ENCODE measurements around the gene MC1R.
A peak's percentile ranks its signal among the peaks of the same experiment; 100 is the strongest.

Gene MC1R

DNA sequence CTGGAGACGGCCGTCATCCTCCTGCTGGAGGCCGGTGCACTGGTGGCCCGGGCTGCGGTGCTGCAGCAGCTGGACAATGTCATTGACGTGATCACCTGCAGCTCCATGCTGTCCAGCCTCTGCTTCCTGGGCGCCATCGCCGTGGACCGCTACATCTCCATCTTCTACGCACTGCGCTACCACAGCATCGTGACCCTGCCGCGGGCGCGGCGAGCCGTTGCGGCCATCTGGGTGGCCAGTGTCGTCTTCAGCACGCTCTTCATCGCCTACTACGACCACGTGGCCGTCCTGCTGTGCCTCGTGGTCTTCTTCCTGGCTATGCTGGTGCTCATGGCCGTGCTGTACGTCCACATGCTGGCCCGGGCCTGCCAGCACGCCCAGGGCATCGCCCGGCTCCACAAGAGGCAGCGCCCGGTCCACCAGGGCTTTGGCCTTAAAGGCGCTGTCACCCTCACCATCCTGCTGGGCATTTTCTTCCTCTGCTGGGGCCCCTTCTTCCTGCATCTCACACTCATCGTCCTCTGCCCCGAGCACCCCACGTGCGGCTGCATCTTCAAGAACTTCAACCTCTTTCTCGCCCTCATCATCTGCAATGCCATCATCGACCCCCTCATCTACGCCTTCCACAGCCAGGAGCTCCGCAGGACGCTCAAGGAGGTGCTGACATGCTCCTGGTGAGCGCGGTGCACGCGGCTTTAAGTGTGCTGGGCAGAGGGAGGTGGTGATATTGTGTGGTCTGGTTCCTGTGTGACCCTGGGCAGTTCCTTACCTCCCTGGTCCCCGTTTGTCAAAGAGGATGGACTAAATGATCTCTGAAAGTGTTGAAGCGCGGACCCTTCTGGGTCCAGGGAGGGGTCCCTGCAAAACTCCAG is 1.1 kb downstream of the MC1R start:
- Histone ChIP-seq H3K27me3 (ENCODE audit: insufficient read depth, low read length) (peaks cover 47% of the 10 kb centered on the region), H3K36me3 (ENCODE audit: insufficient read depth, low read depth, low read length) (no peaks in the 10 kb centered on the region), H3K4me1 (ENCODE audit: insufficient read depth, low read length) (peaks cover 10% of the 10 kb centered on the region), H3K9me3 (ENCODE audit: insufficient read depth, low read depth, low read length) (no peaks in the 10 kb centered on the region), H3K9ac (ENCODE audit: low read depth, low read length) (no peak overlapping the region), H3K27ac (ENCODE audit: low read length) (no peak overlapping the region), H3K4me3 (ENCODE audit: low read length) (no peak overlapping the region)

DNA sequence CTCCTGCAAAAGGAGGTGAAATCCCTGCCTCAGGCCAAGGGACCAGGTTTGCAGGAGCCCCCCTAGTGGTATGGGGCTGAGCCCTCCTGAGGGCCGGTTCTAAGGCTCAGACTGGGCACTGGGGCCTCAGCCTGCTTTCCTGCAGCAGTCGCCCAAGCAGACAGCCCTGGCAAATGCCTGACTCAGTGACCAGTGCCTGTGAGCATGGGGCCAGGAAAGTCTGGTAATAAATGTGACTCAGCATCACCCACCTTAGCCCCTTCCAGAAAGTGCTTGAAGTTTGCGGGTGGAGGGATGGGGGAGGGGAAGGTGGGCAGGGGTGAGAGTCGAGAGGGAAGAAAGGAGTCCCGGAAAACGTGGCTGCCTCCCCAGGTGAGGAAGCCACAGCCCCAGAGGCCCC is 2.1 kb downstream of the MC1R start:
- Histone ChIP-seq H3K36me3 (ENCODE audit: insufficient read depth, low read depth, low read length) (no peaks in the 10 kb centered on the region), H3K9me3 (ENCODE audit: insufficient read depth, low read depth, low read length) (no peaks in the 10 kb centered on the region), H3K4me3 (ENCODE audit: low read length) (no peak overlapping the region), H3K9ac (ENCODE audit: low read depth, low read length) (no peak overlapping the region), H3K4me1 (ENCODE audit: insufficient read depth, low read length) (peaks cover 10% of the 10 kb centered on the region), H3K27me3 (ENCODE audit: insufficient read depth, low read length) (peaks cover 56% of the 10 kb centered on the region), H3K27ac (ENCODE audit: low read length) (no peak overlapping the region)

DNA sequence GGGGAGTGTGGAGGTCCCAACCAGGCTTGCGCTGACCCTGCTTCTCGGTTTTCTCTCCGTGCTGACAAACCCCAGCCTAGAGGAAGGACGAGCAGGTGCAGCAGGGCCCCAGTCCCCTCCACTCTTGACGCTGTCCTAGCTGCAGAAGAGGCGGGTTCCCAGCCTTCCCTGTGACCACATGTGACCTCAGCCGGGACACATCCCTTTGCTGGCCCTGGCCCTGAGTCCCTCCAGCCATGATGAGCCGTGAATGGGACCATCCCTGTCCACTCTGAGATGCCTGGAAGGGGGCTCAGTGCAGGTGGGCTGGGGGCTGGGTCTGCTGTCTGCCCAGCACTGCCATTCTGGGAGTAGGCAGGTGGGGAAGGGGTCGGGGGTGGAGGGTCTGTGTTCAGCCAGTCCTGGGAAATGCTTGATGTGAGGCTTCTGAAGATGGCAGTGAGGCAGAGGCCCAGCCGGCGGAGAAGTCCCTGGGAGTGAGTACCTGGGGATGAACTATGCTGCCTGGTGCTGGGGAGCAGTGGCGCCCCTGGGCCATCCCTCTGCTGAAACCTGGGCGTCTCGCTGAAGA is 2.6 kb downstream of the MC1R start:
- no peaks in the 10 kb centered on the region for H3K9me3 ChIP-seq (ENCODE audit: insufficient read depth, low read depth, low read length)
- H3K27me3 ChIP-seq (ENCODE audit: insufficient read depth, low read length) = peaks cover 56% of the 10 kb centered on the region
- peak overlapping the region; percentile 68 for H3K4me3 ChIP-seq (ENCODE audit: low read length)
- H3K4me1 ChIP-seq (ENCODE audit: insufficient read depth, low read length) = peaks cover 10% of the 10 kb centered on the region
- H3K9ac ChIP-seq (ENCODE audit: low read depth, low read length) = no peak overlapping the region
- no peaks in the 10 kb centered on the region for H3K36me3 ChIP-seq (ENCODE audit: insufficient read depth, low read depth, low read length)
- H3K27ac ChIP-seq (ENCODE audit: low read length) = no peak overlapping the region

DNA sequence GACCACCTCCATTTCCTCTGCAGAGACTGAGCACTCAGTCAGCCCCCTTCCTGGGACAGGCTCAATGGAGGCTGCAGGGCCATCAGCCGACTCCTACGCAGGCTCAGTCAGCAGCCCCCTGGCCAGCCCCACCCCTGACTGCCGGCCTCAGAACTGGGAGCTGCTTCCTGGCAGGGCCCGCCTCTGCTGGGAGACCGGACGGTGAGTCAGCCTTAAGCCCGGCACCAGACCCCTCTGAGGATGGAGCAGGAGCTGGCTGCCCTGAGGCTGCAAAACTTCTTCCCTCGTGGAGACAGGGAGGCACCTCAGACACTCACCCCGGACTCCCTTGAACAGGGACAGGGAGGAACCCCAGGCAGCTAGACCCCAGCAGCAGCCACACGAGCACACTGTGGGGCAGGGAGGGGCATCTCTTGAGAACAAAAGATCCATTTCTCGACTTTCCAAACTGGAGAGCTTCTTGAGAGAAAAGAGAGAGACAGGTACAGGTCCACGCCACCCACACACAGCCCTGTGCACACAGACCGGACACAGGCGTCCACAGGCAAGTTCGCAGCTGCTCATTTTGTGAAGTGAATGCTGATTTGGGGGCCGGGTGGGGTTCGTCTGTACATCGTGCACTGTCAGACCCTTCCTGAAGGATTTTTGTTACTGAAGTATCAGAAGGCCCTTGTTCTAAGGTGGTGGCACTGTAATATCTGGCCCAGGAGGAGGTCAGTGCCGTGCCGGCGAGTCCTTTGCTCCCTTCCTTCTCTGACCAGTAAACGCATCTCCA is 3.2 kb downstream of the MC1R start:
- no peaks in the 10 kb centered on the region for H3K36me3 ChIP-seq (ENCODE audit: insufficient read depth, low read depth, low read length)
- H3K4me3 ChIP-seq (ENCODE audit: low read length) = peak overlapping the region; percentile 68
- peak overlapping the region; percentile 74; the same call in 1 of the 2 replicates for H3K9ac ChIP-seq (ENCODE audit: low read depth, low read length)
- H3K4me1 ChIP-seq (ENCODE audit: insufficient read depth, low read length) = peaks cover 10% of the 10 kb centered on the region
- no peak overlapping the region for H3K27ac ChIP-seq (ENCODE audit: low read length)
- H3K9me3 ChIP-seq (ENCODE audit: insufficient read depth, low read depth, low read length) = no peaks in the 10 kb centered on the region
- H3K27me3 ChIP-seq (ENCODE audit: insufficient read depth, low read length) = peaks cover 56% of the 10 kb centered on the region

DNA sequence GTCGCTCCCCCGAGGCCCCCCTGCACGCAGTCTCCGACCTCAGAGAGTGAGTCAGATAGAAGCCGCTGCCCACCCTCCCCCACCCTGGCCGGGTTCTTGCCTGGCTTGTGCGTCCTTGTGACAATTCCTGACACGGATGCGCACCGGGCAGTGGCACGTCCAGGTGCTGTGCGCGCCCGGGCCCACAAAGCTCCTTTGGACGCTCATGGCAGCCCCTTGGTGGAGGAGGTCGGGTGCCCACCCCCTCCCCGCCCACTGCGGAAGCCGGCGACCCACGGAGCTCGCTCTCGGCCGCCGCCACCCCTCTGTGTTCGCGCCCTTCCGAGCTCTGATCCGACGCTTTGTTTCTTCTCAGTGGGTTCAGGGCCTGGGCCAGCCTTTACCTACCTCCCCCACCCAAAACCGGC is 3.8 kb downstream of the MC1R start:
- Histone ChIP-seq H3K27ac (ENCODE audit: low read length) (no peak overlapping the region), H3K36me3 (ENCODE audit: insufficient read depth, low read depth, low read length) (0 out of 2 replicates have a peak, but pooled peaks cover under 1% of the 10 kb centered on the region)

DNA sequence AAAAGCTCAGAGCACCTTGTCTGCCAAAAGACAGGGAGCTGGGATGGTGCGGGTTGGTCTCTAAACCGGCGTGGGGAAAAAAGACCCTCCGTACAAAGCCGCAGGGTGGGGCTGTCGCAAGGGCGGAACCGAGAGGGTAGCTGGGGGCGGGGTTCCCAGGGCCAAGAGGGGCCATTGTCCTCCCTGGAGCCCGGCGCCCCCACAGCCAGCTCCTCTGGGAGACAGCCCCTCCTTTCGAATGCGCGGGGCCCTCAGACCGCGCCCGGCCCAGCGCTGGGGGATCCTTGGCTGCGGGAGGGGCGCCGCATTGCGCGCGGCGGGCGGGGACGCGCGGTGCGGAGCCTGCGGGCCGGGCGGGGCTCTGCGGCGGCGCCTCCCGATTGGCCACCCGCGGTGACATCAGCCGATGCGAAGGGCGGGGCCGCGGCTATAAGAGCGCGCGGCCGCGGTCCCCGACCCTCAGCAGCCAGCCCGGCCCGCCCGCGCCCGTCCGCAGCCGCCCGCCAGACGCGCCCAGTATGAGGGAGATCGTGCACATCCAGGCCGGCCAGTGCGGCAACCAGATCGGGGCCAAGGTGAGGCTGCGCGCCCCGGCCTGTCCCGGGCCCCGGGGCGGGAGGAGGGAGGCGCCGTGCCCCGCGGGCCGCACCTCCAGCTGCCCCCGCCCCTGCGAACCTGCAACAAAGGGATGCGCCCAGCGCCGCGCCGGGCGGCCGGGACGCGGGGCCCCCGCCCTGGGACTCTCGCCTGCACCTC is 4.4 kb downstream of the MC1R start, which contains the start of gene TUBB3:
Gene TUBB3, plus strand, starts transcription at position 459 of the 756 bp plus-strand sequence. Its CDS starts 60 bp downstream, at position 519.
- Histone ChIP-seq H3K4me3 (ENCODE audit: low read length) (peak within 1 kb of the TSS; percentile 68), H3K27me3 (ENCODE audit: insufficient read depth, low read length) (peaks cover 53% of the 10 kb centered on the region), H3K9me3 (ENCODE audit: insufficient read depth, low read depth, low read length) (no peaks in the 10 kb centered on the region), H3K27ac (ENCODE audit: low read length) (no peak within 1 kb of the TSS), H3K9ac (ENCODE audit: low read depth, low read length) (peak within 1 kb of the TSS; percentile 74; the same call in 1 of the 2 replicates), H3K4me1 (ENCODE audit: insufficient read depth, low read length) (peaks cover 10% of the 10 kb centered on the region), H3K36me3 (ENCODE audit: insufficient read depth, low read depth, low read length) (0 out of 2 replicates have a peak, but pooled peaks cover 4% of the 10 kb centered on the region)

More for the DNA sequence above, 3.8 kb downstream of the MC1R start:
- Histone ChIP-seq H3K4me3 (ENCODE audit: low read length) (peak overlapping the region; percentile 68), H3K9ac (ENCODE audit: low read depth, low read length) (peak overlapping the region; percentile 74; the same call in 1 of the 2 replicates), H3K4me1 (ENCODE audit: insufficient read depth, low read length) (peaks cover 10% of the 10 kb centered on the region), H3K9me3 (ENCODE audit: insufficient read depth, low read depth, low read length) (no peaks in the 10 kb centered on the region), H3K27me3 (ENCODE audit: insufficient read depth, low read length) (peaks cover 56% of the 10 kb centered on the region)

DNA sequence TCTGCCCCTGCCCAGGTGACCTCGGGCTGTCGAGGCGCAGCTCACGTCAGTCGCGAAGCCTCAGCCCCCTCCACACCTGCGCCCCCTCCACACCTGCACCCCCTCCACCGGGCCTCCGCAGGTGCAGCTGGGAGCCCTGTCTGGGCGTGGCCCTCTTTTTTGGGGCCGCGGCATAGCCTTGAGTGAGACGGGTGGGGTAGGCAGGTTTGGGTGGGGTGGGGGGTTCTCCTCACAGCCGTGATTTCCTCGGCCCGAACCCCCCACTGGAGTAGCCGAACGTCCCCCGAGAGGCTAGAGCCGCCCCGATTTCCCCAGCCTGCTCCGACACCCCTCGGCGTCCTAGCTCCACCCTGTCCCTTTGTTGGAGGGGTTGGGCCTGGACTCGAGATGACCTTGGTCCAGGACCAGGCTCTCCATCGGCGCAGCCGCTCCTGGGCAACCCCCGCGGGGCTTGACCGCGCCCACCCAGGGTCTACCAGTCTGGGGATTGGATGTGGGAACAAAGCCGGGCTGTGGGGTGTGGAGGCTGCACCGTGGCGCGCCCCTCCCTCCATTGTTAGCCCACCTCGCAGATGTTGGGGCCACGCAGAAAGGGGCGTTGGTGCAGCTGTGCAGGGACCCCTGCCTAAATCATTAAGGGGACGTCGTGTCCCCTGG is 5.1 kb downstream of the MC1R start:
- Histone ChIP-seq H3K27me3 (ENCODE audit: insufficient read depth, low read length) (peaks cover 46% of the 10 kb centered on the region), H3K27ac (ENCODE audit: low read length) (no peak overlapping the region), H3K4me1 (ENCODE audit: insufficient read depth, low read length) (peaks cover 10% of the 10 kb centered on the region), H3K9ac (ENCODE audit: low read depth, low read length) (peak overlapping the region; percentile 32; the same call in 1 of the 2 replicates), H3K36me3 (ENCODE audit: insufficient read depth, low read depth, low read length) (0 out of 2 replicates have a peak, but pooled peaks cover 4% of the 10 kb centered on the region), H3K9me3 (ENCODE audit: insufficient read depth, low read depth, low read length) (no peaks in the 10 kb centered on the region), H3K4me3 (ENCODE audit: low read length) (peak overlapping the region; percentile 68)

DNA sequence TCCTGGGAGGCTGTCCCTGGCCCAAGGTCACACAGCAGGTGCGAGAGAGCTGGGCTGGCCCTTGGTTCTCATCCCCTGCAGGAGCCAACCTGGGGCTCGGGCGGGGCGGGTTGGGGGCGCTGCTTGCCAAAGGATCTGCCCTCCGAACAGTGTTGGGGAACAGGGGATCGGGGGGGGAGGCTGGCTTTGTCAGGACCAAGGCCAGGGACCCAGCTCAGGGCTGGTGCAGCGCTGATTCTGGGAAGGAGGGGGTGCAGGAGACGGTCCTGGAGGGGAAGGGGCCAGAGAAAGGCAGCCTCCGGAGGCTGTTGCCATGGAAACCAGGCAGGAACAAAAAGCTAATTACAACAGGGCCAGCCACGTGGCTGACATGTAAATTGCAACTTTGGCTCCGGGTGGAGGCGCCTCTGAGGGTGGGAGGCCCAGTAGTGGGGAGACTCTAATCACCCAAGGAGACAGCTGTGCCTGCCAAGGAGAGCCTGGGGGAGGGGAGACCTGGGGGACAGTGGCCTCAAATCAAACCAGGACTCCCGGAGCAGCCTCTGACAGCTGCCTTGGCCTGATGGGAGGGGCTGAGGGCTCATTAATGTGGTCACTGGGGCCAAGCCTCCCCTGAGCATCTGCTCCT is 5.7 kb downstream of the MC1R start:
- Histone ChIP-seq H3K9me3 (ENCODE audit: insufficient read depth, low read depth, low read length) (no peaks in the 10 kb centered on the region), H3K27ac (ENCODE audit: low read length) (no peak overlapping the region), H3K4me1 (ENCODE audit: insufficient read depth, low read length) (peaks cover 10% of the 10 kb centered on the region), H3K9ac (ENCODE audit: low read depth, low read length) (no peak overlapping the region; the same call in 1 of the 2 replicates), H3K4me3 (ENCODE audit: low read length) (peak overlapping the region; percentile 68), H3K27me3 (ENCODE audit: insufficient read depth, low read length) (peaks cover 40% of the 10 kb centered on the region), H3K36me3 (ENCODE audit: insufficient read depth, low read depth, low read length) (peaks cover 9% of the 10 kb centered on the region; the same call in 1 of the 2 replicates)

DNA sequence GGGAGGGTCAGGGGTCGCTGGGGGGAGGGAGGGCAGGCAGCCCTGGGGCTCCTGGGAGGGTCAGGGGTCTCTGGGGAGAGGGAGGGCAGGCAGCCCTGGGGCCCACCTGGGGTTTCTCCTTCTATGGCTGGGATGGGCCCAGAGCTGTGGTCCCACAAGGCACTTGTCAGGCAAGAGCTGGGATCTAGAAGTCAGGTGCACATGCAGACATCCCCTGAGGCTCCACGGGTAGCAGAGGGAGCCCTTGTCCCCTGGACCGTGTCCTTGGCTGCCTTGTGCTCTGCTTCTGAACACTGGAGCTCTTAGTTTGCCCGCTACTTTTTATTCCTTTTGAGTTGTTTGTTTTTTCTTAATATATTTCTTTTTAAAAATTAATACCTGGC is 6.3 kb downstream of the MC1R start:
- Histone ChIP-seq H3K27me3 (ENCODE audit: insufficient read depth, low read length) (peaks cover 35% of the 10 kb centered on the region), H3K27ac (ENCODE audit: low read length) (no peak overlapping the region), H3K4me3 (ENCODE audit: low read length) (peak overlapping the region; percentile 68), H3K4me1 (ENCODE audit: insufficient read depth, low read length) (peaks cover 10% of the 10 kb centered on the region), H3K36me3 (ENCODE audit: insufficient read depth, low read depth, low read length) (peaks cover 14% of the 10 kb centered on the region; the same call in 1 of the 2 replicates), H3K9ac (ENCODE audit: low read depth, low read length) (no peak overlapping the region; the same call in 1 of the 2 replicates), H3K9me3 (ENCODE audit: insufficient read depth, low read depth, low read length) (no peaks in the 10 kb centered on the region)

DNA sequence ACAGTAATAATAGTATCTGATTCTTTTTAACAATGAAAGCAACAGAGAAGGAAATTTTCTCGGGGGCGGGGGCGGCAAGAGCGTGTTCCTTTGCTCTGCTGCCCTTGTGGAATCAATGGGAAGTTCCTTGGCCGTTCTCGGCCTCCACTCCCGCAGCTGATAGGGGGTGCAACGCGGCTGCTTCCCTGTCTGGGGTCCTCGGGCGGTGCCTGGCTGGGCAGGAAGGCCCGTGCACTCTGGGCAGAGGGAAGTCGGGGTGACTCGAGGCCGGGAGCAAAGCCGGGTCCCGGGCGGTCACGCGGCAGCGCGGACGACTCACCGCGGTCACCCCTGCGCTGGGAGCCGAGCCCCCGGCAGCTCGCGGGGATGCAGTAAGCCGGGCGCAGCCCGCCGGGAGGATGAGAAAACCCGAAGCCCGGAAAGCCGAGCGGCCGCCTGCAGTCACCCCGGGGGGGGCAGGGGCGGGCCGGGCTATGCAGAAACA is 7.0 kb downstream of the MC1R start:
- Histone ChIP-seq H3K4me1 (ENCODE audit: insufficient read depth, low read length) (peaks cover 10% of the 10 kb centered on the region), H3K9ac (ENCODE audit: low read depth, low read length) (no peak overlapping the region; the same call in 1 of the 2 replicates), H3K4me3 (ENCODE audit: low read length) (peak overlapping the region; percentile 68), H3K27me3 (ENCODE audit: insufficient read depth, low read length) (peaks cover 27% of the 10 kb centered on the region), H3K36me3 (ENCODE audit: insufficient read depth, low read depth, low read length) (peaks cover 16% of the 10 kb centered on the region; the same call in 1 of the 2 replicates), H3K9me3 (ENCODE audit: insufficient read depth, low read depth, low read length) (no peaks in the 10 kb centered on the region), H3K27ac (ENCODE audit: low read length) (no peak overlapping the region)

All from iPS-20b (cell line).